NCI-H345 (cell line): ENCODE measurements around the gene NUPR2.
"Not testable (repeated sequence)": the region's sequence is repeated elsewhere in the genome, so short reads cannot be mapped to it uniquely, and the experiment has no call there.

ENCODE experiments used
- DNase-seq: peaks from one replicate; lab custom pipeline; 2025; lab: John Stamatoyannopoulos, UW

Gene NUPR2

DNA sequence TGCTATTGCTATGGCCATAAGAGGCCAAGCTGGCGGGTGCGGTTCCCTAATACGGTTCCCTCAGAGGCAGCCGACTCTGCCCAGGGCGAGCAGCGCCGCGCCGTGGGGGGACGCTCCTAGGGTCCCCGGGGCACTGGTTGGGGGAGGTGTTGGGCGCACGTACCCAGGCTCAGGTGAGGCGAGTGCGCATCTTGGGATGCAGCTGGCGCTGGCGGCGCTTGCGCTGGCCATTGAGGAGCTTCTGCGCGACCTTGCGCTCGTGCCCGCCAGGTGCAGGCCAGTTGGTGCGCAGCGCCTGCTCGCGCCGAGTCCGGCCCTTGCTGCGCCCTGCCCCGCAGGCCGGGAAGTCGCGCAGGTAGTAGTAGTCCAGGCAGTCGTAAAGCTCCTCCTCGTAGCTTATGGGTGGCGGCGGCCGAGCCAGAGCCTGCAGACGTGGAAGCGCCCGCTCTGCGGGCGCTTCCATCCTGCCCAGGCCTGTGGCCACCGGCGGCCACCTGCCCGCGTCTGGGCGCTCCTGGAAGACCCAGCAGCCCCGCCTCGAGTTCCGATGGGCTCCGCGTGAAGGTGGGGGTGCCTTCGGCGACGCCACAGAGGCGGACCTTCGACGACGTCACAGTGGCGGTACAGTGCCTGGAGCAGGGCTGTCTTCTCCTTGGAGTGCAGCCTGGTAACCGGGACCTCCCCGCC lies at the start of gene NUPR2:
TSS of gene NUPR2 (minus strand) at position 566 of the 687 bp plus-strand sequence. CDS start at position 463, 103 bp downstream.
- no peak for DNase-seq

DNA sequence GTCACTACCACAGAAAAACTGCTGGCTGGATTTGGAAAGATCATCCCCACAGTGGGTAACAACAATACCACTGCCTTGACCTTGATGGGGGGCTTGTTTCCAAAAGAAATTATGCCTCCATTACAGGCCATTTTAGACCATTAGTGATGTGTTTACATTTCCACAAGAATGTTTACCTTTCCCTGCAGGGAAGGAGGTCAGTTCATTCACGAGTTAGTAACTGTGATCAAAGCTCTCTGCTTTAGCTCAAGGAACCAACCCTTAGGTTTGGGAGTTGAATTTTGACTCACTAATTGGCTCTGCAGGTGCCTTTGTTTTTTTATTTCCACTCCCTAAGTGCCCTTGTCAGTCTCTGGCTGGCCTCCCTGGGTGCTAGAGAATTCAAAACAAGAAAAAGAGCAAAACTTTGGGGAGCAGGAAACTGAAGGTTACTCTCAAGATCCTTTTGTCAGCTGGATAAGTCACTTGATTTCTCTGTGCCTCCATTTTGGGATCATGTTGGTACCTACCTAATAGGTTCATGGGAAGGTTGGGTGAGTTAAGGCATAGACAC lies 41.1 kb upstream of the NUPR2 start:
- DNase-seq, result no peak

GRCh38 chr7:56131062-56131461 lies 14.8 kb upstream of the NUPR2 start:
- DNase-seq, result not testable (repeated sequence)

DNA sequence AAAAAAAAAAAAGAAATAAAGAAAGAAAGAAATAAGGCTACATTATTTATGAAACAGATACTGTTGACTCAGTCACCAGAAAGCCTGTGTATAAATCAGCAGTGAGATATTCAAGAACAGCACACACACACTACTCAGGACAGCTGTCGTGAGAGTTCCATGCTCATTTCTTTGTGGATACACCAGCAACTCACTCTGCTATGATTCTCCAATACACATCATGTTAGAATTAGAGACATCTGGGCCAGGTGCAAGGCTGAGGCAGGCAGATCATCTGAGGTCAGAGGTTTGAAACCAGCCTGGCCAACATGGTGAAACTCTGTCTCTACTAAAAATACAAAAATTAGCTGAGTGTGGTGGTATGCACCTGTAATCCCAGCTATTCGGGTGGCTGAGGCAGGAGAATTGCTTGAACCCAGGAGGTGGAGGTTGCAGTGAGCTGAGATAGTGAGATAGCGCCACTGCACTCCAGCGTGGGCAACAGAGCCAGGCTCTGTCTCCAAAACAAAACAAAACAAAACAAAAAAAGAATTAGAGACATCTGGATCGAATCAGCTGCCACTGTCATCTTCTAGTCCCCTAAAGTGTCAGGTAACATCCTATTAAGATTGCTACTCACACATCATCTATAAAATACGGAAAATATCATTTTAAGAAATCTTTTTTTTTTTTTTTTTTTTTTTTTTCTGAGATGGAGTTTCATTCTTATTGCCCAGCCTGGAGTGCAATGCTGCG lies 11.2 kb upstream of the NUPR2 start:
- no peak for DNase-seq

- DNase-seq, result no peak
These were observed 9.6 kb upstream of the NUPR2 start for GRCh38 chr7:56125831-56126230.

DNA sequence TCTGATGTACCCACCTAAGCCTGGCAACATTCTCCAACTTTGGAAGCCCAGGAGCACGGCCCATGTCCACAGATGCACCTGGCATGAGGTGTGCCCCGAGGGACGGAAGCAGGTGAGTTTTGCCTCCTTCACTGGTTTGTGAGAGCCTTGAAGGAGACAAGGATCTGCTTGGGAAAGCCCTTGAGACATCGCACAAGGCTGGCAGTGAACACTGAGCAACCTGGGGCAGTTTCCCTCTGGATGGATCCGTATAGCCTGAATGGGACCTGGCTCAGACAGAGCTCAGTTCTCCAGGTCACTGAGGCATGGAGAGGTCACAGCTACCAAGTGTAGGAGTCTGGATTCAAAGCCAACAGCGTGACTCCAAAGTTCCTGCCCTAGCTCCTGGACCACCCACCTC lies 8.8 kb upstream of the NUPR2 start:
- no peak for DNase-seq

GRCh38 chr7:56121440-56121839 lies 5.2 kb upstream of the NUPR2 start:
- DNase-seq, result no peak

- DNase-seq, result not testable (repeated sequence)
These were observed 4.0 kb downstream of the NUPR2 start for GRCh38 chr7:56112244-56112643.

DNA sequence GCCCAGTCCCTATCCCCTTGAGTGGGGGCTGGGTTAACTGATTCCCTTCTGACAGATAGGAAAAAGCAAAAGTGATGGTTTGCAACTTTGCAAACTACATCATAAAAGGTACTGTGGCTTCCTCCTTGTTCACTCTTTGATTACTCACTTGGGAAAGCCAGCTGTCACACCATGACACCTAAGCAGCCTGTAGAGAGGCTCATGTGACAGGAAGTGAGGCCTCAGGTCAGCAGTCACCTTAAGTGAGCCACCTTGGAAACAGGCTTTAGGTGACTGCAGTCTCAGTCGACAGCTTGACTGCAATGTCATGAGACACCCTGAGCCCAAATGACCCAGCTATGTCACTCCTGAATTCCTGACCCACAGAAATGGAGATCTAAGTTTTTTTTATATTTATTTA lies 5.6 kb downstream of the NUPR2 start:
- DNase-seq, result no peak

DNA sequence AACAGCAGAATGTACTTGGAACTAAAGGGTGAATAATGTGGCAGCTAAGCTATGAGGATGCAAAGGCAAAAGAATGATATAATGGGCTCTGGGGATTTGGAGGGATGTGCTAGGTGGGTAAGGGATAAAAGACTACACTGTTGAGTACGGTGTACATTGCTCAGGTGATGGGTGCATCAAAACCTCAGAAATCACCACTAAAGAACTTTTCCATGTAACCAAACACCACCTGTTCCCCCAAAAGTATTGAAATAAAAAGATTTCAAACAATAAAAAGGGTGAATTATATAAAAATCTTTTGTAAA lies 8.3 kb downstream of the NUPR2 start:
- DNase-seq, result no peak

- DNase-seq, result peak; percentile 99
These were observed 9.8 kb downstream of the NUPR2 start, which contains the start of gene CHCHD2 for GRCh38 chr7:56106108-56107073. CHCHD2 (minus strand) TSS chr7:56106476; CDS start chr7:56106413, 63 bp downstream.

- no peak for DNase-seq
These were observed 10.7 kb downstream of the NUPR2 start for GRCh38 chr7:56105508-56105907.

DNA sequence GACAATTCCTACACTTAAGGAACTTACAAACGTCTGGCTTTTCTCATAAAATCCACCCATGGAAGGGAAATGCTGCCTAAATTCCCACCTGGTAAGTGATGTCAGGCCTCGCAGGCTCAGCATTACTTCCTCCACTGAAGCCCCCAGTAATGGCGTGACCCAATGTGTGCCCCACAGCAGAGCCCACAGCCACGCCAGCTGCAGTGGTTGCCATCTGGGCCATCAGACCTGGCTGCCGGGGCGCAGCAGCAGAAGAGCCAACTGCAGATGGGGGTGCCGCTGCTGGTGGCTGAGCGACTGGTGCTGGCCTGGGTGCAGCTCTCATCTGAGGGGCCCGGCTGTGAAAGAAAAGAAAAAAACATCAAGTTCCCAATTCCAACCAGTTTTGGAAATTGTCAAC lies 12.1 kb downstream of the NUPR2 start:
- DNase-seq, result not testable (repeated sequence)

DNA sequence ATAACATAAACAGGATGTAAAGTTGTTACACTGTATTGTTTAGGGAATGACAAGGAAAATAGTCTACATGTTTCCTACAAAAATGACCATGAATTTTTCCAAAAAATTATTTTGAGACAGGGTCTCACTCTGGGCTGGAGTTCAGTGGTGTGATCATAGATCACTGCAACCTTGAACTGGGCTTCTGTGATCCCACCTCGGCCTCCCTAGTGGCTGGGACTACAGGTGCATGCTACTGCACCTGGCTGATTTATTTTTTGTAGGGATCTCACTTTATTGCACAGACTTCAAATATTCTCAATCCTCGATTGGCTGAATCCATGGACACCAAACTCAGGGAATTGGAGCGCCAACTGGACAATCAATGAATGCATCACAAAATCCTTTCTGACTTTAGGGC lies 16.6 kb downstream of the NUPR2 start:
- DNase-seq, result no peak

GRCh38 chr7:56098187-56099008 lies 17.8 kb downstream of the NUPR2 start:
- DNase-seq, result not testable (repeated sequence)

DNA sequence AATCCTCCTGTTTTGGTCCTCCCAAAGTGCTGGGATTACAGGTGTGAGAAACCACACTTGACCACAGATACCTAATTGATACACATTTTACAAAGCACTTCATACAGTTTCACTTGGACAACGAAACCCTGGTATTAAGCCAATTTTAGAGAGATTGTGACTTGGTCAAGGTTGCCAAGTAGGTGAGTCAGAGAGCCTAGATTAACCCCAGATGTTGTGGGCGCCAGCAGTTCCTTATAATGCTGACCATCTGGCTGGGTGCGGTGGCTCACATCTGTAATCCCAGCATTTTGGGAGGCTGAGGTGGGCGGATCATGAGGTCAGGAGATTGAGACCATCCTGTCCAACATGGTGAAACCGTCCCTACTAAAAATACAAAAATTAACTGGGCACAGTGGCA lies 18.5 kb downstream of the NUPR2 start:
- no peak for DNase-seq

- peak; percentile 51 for DNase-seq
These were observed 23.3 kb downstream of the NUPR2 start, which contains the start of gene PHKG1 for GRCh38 chr7:56092789-56093531. PHKG1 (minus strand) TSS chr7:56092952; CDS start chr7:56088941, 4,011 bp downstream.

DNA sequence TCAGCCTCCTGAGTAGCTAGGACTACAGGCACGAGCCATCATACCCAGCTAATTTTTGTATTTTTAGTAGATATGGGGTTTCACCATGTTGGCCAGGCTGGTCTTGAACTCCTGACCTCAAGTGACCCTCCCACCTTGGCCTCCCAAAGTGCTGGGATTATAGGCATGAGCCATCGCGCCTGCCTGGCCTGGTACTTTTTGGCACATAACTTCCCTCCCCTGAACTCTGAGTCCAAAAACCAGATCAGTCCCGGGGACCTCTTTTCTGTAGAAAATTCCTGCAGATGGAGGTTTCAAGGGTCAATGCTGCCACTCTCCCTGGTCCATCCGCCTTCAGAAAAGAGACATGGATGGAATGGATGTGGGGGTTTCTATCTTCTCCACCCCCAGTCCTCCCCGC lies 23.8 kb downstream of the NUPR2 start:
- not testable (repeated sequence) for DNase-seq

DNA sequence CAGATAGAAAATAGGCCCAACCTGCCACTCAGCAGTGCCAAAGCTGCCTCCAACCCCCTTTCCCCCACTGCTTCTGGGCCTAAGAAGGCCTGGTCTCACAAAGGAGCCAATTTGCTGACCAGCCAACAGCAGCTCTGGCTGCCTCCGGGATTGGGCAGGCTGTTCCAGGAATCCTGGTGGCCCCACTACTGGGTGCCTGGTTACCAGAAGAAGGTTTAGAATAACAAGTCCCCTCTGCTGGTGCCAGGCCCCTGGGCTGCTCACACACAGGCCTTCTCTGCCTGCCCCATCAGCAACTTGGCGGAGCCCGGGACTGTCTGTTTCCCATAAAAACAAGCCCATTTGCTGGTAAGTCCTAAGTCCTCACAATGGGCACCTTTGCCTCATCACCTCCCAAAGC lies 24.6 kb downstream of the NUPR2 start:
- DNase-seq, result no peak

- DNase-seq, result no peak
These were observed 28.8 kb downstream of the NUPR2 start for GRCh38 chr7:56087445-56087844.
